PC-3 (cell line): Measurements from ENCODE around the gene AGPAT3. TPM values are rescaled to one million over a fixed set of nuclear protein-coding genes. Genes with fewer than 3 reads are reported as not detected.

ENCODE experiments used
- ATAC-seq: fragments of 200-7000 bp; cut with Tn5 transposase; 2 replicates; pipeline ENCODE4 v1.9.1; 2020; ENCODE audit warnings: mild to moderate bottlenecking, moderate library complexity
- BruUV-seq: library from RNA; stranded (reverse); fragments of 400-500 nt; replicated peaks from 2 replicates; lab custom pipeline; 2021; lab: Mats Ljungman, UMichigan
- CTCF ChIA-PET: fragments of 300-600 bp; sonication (Branson Sonifier 250); formaldehyde crosslinking; loops from one replicate; lab custom pipeline; 2022; ENCODE audit warnings: antibody characterized with exemption; lab: Charles Lee
- POLR2A ChIA-PET: fragments of 300-600 bp; sonication (Branson Sonifier 250); formaldehyde crosslinking; loops from one replicate; lab custom pipeline; 2022; ENCODE audit warnings: antibody characterized with exemption; ENCODE audit not compliant: unreplicated experiment; lab: Charles Lee
- DNase-seq: peaks from one replicate; pipeline ENCODE4 v3.0.0-alpha.2; 2015
- H2AFZ ChIP-seq: fragments of 300-600 bp; sonication (generic); 2 replicates; pipeline ENCODE4 v1.6.0; 2016; ENCODE audit warnings: antibody characterized with exemption, low read length
- H3F3A ChIP-seq: fragments of 300-600 bp; sonication (generic); one replicate; pipeline ENCODE4 v1.6.0; 2017; ENCODE audit warnings: antibody characterized with exemption, low read length, control low read depth, mild to moderate bottlenecking; ENCODE audit not compliant: unreplicated experiment
- H3K27ac ChIP-seq: fragments of 300-600 bp; sonication (generic); 2 replicates; pipeline ENCODE4 v1.5.1; 2016; ENCODE audit warnings: mild to moderate bottlenecking, low read length
- H3K27me3 ChIP-seq: fragments of 300-600 bp; sonication (generic); 2 replicates; pipeline ENCODE4 v1.6.1; 2016; ENCODE audit warnings: low read length, mixed read lengths
- H3K36me3 ChIP-seq: fragments of 300-600 bp; sonication (generic); 2 replicates; pipeline ENCODE4 v1.6.1; 2016; ENCODE audit warnings: low read depth, mixed run types, low read length, mixed read lengths
- H3K4me1 ChIP-seq: fragments of 300-600 bp; sonication (generic); 2 replicates; pipeline ENCODE4 v1.5.1; 2016; ENCODE audit warnings: low read length; ENCODE audit not compliant: insufficient read depth
- H3K4me2 ChIP-seq: fragments of 300-600 bp; sonication (generic); 2 replicates; pipeline ENCODE4 v1.6.0; 2016; ENCODE audit warnings: low read length
- H3K4me3 ChIP-seq: fragments of 300-600 bp; sonication (generic); 2 replicates; pipeline ENCODE4 v1.5.1; 2016; ENCODE audit warnings: mild to moderate bottlenecking, low read length, mixed read lengths
- H3K79me2 ChIP-seq: fragments of 300-600 bp; sonication (generic); 2 replicates; pipeline ENCODE4 v1.6.1; 2017; ENCODE audit warnings: low read length, mixed read lengths
- H3K9ac ChIP-seq: fragments of 300-600 bp; sonication (generic); 2 replicates; pipeline ENCODE4 v1.6.0; 2016; ENCODE audit warnings: mild to moderate bottlenecking, low read length
- H3K9me2 ChIP-seq: fragments of 300-600 bp; sonication (generic); replicated peaks from 2 replicates; pipeline ENCODE4 v1.6.1; 2016; ENCODE audit warnings: mixed run types, low read length, mixed read lengths
- H3K9me3 ChIP-seq: fragments of 300-600 bp; sonication (generic); 2 replicates; pipeline ENCODE4 v1.6.1; 2016; ENCODE audit warnings: low read length, mixed read lengths
- H4K20me1 ChIP-seq: fragments of 300-600 bp; sonication (generic); 2 replicates; pipeline ENCODE4 v1.6.1; 2016; ENCODE audit warnings: low read length, mixed read lengths
- CTCF ChIP-seq: fragments of 300-600 bp; sonication (generic); conservative IDR thresholded peaks from 2 replicates; pipeline ENCODE4 v1.5.1; 2017; ENCODE audit warnings: antibody characterized with exemption, low read depth, mild to moderate bottlenecking, low read length
- EZH2 ChIP-seq: fragments of 300-600 bp; sonication (generic); IDR thresholded peaks from one replicate; pipeline ENCODE4 v1.6.1; 2017; ENCODE audit warnings: antibody characterized with exemption, mild to moderate bottlenecking, low read length; ENCODE audit not compliant: unreplicated experiment
- EZH2phosphoT487 ChIP-seq: fragments of 300-600 bp; sonication (generic); IDR thresholded peaks from 2 replicates; pipeline ENCODE4 v1.6.1; 2018; ENCODE audit warnings: mild to moderate bottlenecking, antibody characterized with exemption, low read length, borderline replicate concordance
- intact Hi-C: fragments of 100-400 bp; cut with micrococcal nuclease; formaldehyde crosslinking; loops from 2 replicates; pipeline ENCODE4 v1.9.0; 2023
- total RNA-seq: library from RNA; depleted of rRNA; stranded (reverse); fragments of >200 nt; gene quantifications from 2 replicates; pipeline ENCODE4 v1.2.3, GENCODE V29; 2014

The AGPAT3 gene
- total RNA-seq, 1 experiment from 2014 or later = 76.1 TPM

- POLR2A ChIA-PET = no interaction called here
- Histone ChIP-seq H4K20me1 (no peaks in the 10 kb centered on the region), H3K79me2 (no peaks in the 10 kb centered on the region), H2AFZ (no peak overlapping the region), H3K36me3 (no peaks in the 10 kb centered on the region), H3K4me1 (peaks cover 2% of the 10 kb centered on the region; the same call in 1 of the 2 replicates), H3K4me2 (no peak overlapping the region), H3K27me3 (no peaks in the 10 kb centered on the region), H3K4me3 (no peak overlapping the region), H3K27ac (no peak overlapping the region), H3K9ac (no peak overlapping the region), H3K9me3 (no peaks in the 10 kb centered on the region), H3K9me2 (no peaks in the 10 kb centered on the region), H3F3A (no peaks in the 10 kb centered on the region)
- no TSS peak for BruUV-seq
- ATAC-seq (no peak), DNase-seq (no peak)
- TF ChIP-seq CTCF (no peak), EZH2 (no peak), EZH2phosphoT487 (no peak)
- CTCF ChIA-PET = no interaction called here
- intact Hi-C loops = no loop called here
These were observed 10.0 kb upstream of the AGPAT3 start for GRCh38 chr21:43854773-43855633.

GRCh38 chr21:43855955-43856354, 9.1 kb upstream of the AGPAT3 start:
- no peak overlapping the region for H3K4me3 ChIP-seq
- intact Hi-C loops = no loop called here
- POLR2A ChIA-PET = interaction anchor here (0.7 kb wide), 1 partner anchor 121 kb away, joined by 11 read pairs; no protein-coding TSS in a partner anchor

More at GRCh38 chr21:43855955-43856354, 9.1 kb upstream of the AGPAT3 start:
- Histone ChIP-seq H3K9me2 (no peaks in the 10 kb centered on the region), H3K4me1 (peaks cover 10% of the 10 kb centered on the region; the same call in 1 of the 2 replicates), H3F3A (no peaks in the 10 kb centered on the region), H3K4me2 (no peak overlapping the region), H4K20me1 (no peaks in the 10 kb centered on the region), H3K79me2 (no peaks in the 10 kb centered on the region), H3K36me3 (no peaks in the 10 kb centered on the region), H3K9me3 (no peaks in the 10 kb centered on the region), H2AFZ (no peak overlapping the region), H3K9ac (no peak overlapping the region), H3K27me3 (no peaks in the 10 kb centered on the region), H3K27ac (no peak overlapping the region)
- ATAC-seq (no peak), DNase-seq (no peak)
- TF ChIP-seq EZH2phosphoT487 = no peak
- no peak for TF ChIP-seq CTCF
- no peak for TF ChIP-seq EZH2
- BruUV-seq = no TSS peak
- CTCF ChIA-PET = interaction anchor here (0.6 kb wide), 1 partner anchor 27 kb away, joined by 5 read pairs; no protein-coding TSS in a partner anchor
